Purkinje cell (primary cell): ENCODE measurements around the gene SIX4. TPM values are rescaled to one million over a fixed set of nuclear protein-coding genes. Genes with fewer than 3 reads are reported as not detected.

Source experiments
- polyA plus RNA-seq: library from polyadenylated mRNA; unstranded; fragments of >200 nt; fragmentation: Nextera tagmentation; gene quantifications from 2 replicates; pipeline ENCODE4 v1.2.1, GENCODE V29; 2014

The SIX4 gene
- polyA plus RNA-seq: 0.12 and 1.6 TPM in 2 replicates

GRCh38 chr14:60723907-60724618, at the start of gene SIX4:
SIX4 (minus strand) TSS chr14:60724351; CDS start chr14:60724074, 277 bp downstream.

DNA sequence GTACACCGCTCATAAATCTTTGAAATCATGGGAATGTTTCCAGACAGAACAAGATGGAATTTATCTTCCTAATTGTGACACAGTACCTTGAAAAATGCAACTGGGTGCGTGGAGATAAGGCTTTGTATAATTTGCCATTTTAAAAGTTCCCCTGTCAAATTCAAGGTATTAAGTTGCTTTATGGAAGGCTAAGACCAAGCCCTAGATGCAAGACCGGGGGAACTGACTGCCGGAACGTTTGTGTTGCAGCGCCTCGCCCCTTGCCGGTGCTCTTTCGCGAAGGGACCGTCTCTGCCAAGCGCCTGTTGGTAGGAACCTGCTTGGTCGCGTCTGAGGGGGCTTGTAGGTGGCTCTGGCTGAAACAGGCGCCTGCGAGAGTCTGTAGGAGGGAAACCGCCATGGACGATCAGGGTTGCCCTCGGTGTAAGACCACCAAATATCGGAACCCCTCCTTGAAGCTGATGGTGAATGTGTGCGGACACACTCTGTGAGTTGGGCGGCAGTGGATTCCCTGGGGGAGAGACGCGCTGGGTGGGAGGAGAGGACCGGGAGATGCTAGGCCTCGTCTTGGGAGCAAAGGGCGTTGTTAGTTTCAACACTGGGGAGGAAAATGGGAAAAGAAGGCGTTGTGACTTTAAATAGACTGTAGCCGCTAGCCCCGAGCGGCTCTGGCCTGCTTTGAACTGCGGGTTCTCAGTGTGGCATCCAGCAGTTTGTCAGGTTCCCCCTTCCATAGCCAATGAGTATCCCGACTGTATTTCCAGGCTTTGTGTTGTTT, 10.5 kb upstream of the SIX4 start, which contains the start of gene MNAT1:
MNAT1 (plus strand) TSS at position 297 of the 778 bp plus-strand sequence; CDS start at position 399, 102 bp downstream.

Other genes with a start within 250 kb of the SIX4 start
- not detected in 2 replicates for gene C14orf39, start 238.3 kb downstream of the SIX4 start, polyA plus RNA-seq
- gene SIX6, start 215.2 kb downstream of the SIX4 start, polyA plus RNA-seq: not detected in 2 replicates
- gene SIX1, start 74.9 kb downstream of the SIX4 start, polyA plus RNA-seq: not detected in 2 replicates
- 43.1 and 70.4 TPM in 2 replicates for gene MNAT1, start 10.4 kb upstream of the SIX4 start, polyA plus RNA-seq